PC-3 (cell line): Measurements from ENCODE around the gene HBG2. TPM values are rescaled to one million over a fixed set of nuclear protein-coding genes. Genes with fewer than 3 reads are reported as not detected.
"Not testable (repeated sequence)": the region's sequence is repeated elsewhere in the genome, so short reads cannot be mapped to it uniquely, and the experiment has no call there.

Experiments
- ATAC-seq: fragments of 200-7000 bp; cut with Tn5 transposase; 2 replicates; pipeline ENCODE4 v1.9.1; 2020; ENCODE audit warnings: mild to moderate bottlenecking, moderate library complexity
- BruUV-seq: library from RNA; stranded (reverse); fragments of 400-500 nt; replicated peaks from 2 replicates; lab custom pipeline; 2021; lab: Mats Ljungman, UMichigan
- CTCF ChIA-PET: fragments of 300-600 bp; sonication (Branson Sonifier 250); formaldehyde crosslinking; loops from one replicate; lab custom pipeline; 2022; ENCODE audit warnings: antibody characterized with exemption; lab: Charles Lee
- POLR2A ChIA-PET: fragments of 300-600 bp; sonication (Branson Sonifier 250); formaldehyde crosslinking; loops from one replicate; lab custom pipeline; 2022; ENCODE audit warnings: antibody characterized with exemption; ENCODE audit not compliant: unreplicated experiment; lab: Charles Lee
- DNase-seq: peaks from one replicate; pipeline ENCODE4 v3.0.0-alpha.2; 2015
- H2AFZ ChIP-seq: fragments of 300-600 bp; sonication (generic); 2 replicates; pipeline ENCODE4 v1.6.0; 2016; ENCODE audit warnings: antibody characterized with exemption, low read length
- H3F3A ChIP-seq: fragments of 300-600 bp; sonication (generic); one replicate; pipeline ENCODE4 v1.6.0; 2017; ENCODE audit warnings: antibody characterized with exemption, low read length, control low read depth, mild to moderate bottlenecking; ENCODE audit not compliant: unreplicated experiment
- H3K27ac ChIP-seq: fragments of 300-600 bp; sonication (generic); 2 replicates; pipeline ENCODE4 v1.5.1; 2016; ENCODE audit warnings: mild to moderate bottlenecking, low read length
- H3K27me3 ChIP-seq: fragments of 300-600 bp; sonication (generic); 2 replicates; pipeline ENCODE4 v1.6.1; 2016; ENCODE audit warnings: low read length, mixed read lengths
- H3K36me3 ChIP-seq: fragments of 300-600 bp; sonication (generic); 2 replicates; pipeline ENCODE4 v1.6.1; 2016; ENCODE audit warnings: low read depth, mixed run types, low read length, mixed read lengths
- H3K4me1 ChIP-seq: fragments of 300-600 bp; sonication (generic); 2 replicates; pipeline ENCODE4 v1.5.1; 2016; ENCODE audit warnings: low read length; ENCODE audit not compliant: insufficient read depth
- H3K4me2 ChIP-seq: fragments of 300-600 bp; sonication (generic); 2 replicates; pipeline ENCODE4 v1.6.0; 2016; ENCODE audit warnings: low read length
- H3K4me3 ChIP-seq: fragments of 300-600 bp; sonication (generic); 2 replicates; pipeline ENCODE4 v1.5.1; 2016; ENCODE audit warnings: mild to moderate bottlenecking, low read length, mixed read lengths
- H3K79me2 ChIP-seq: fragments of 300-600 bp; sonication (generic); 2 replicates; pipeline ENCODE4 v1.6.1; 2017; ENCODE audit warnings: low read length, mixed read lengths
- H3K9ac ChIP-seq: fragments of 300-600 bp; sonication (generic); 2 replicates; pipeline ENCODE4 v1.6.0; 2016; ENCODE audit warnings: mild to moderate bottlenecking, low read length
- H3K9me2 ChIP-seq: fragments of 300-600 bp; sonication (generic); replicated peaks from 2 replicates; pipeline ENCODE4 v1.6.1; 2016; ENCODE audit warnings: mixed run types, low read length, mixed read lengths
- H3K9me3 ChIP-seq: fragments of 300-600 bp; sonication (generic); 2 replicates; pipeline ENCODE4 v1.6.1; 2016; ENCODE audit warnings: low read length, mixed read lengths
- H4K20me1 ChIP-seq: fragments of 300-600 bp; sonication (generic); 2 replicates; pipeline ENCODE4 v1.6.1; 2016; ENCODE audit warnings: low read length, mixed read lengths
- EZH2 ChIP-seq: fragments of 300-600 bp; sonication (generic); IDR thresholded peaks from one replicate; pipeline ENCODE4 v1.6.1; 2017; ENCODE audit warnings: antibody characterized with exemption, mild to moderate bottlenecking, low read length; ENCODE audit not compliant: unreplicated experiment
- EZH2phosphoT487 ChIP-seq: fragments of 300-600 bp; sonication (generic); IDR thresholded peaks from 2 replicates; pipeline ENCODE4 v1.6.1; 2018; ENCODE audit warnings: mild to moderate bottlenecking, antibody characterized with exemption, low read length, borderline replicate concordance
- intact Hi-C: fragments of 100-400 bp; cut with micrococcal nuclease; formaldehyde crosslinking; loops from 2 replicates; pipeline ENCODE4 v1.9.0; 2023
- total RNA-seq: library from RNA; depleted of rRNA; stranded (reverse); fragments of >200 nt; gene quantifications from 2 replicates; pipeline ENCODE4 v1.2.3, GENCODE V29; 2014
- TF ChIP-seq, protein P1 (sequence below): fragments of 300-600 bp; sonication (generic); conservative IDR thresholded peaks from 2 replicates; pipeline ENCODE4 v1.5.1; 2017; ENCODE audit warnings: antibody characterized with exemption, low read depth, mild to moderate bottlenecking, low read length

Gene HBG2
- total RNA-seq, 1 experiment from 2014 or later: not detected

GRCh38 chr11:5258543-5259262, 4.1 kb upstream of the HBG2 start:
- H3K4me1 ChIP-seq: no peaks in the 10 kb centered on the region
- intact Hi-C loops: no loop called here
- no peaks in the 10 kb centered on the region for H3K79me2 ChIP-seq
- no TSS peak for BruUV-seq
- no peaks in the 10 kb centered on the region for H3K9me3 ChIP-seq
- no peak for ATAC-seq
- no peak for DNase-seq
- no peak overlapping the region for H2AFZ ChIP-seq
- no peaks in the 10 kb centered on the region for H4K20me1 ChIP-seq
- no peaks in the 10 kb centered on the region for H3K27me3 ChIP-seq
- no peak for TF ChIP-seq EZH2phosphoT487
- no peak for TF ChIP-seq EZH2
- TF ChIP-seq, protein P1, sequence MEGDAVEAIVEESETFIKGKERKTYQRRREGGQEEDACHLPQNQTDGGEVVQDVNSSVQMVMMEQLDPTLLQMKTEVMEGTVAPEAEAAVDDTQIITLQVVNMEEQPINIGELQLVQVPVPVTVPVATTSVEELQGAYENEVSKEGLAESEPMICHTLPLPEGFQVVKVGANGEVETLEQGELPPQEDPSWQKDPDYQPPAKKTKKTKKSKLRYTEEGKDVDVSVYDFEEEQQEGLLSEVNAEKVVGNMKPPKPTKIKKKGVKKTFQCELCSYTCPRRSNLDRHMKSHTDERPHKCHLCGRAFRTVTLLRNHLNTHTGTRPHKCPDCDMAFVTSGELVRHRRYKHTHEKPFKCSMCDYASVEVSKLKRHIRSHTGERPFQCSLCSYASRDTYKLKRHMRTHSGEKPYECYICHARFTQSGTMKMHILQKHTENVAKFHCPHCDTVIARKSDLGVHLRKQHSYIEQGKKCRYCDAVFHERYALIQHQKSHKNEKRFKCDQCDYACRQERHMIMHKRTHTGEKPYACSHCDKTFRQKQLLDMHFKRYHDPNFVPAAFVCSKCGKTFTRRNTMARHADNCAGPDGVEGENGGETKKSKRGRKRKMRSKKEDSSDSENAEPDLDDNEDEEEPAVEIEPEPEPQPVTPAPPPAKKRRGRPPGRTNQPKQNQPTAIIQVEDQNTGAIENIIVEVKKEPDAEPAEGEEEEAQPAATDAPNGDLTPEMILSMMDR: no peak
- H3F3A ChIP-seq: no peaks in the 10 kb centered on the region
- ChIA-PET CTCF (no interaction called here), POLR2A (no interaction called here)
- no peak overlapping the region for H3K27ac ChIP-seq
- H3K4me3 ChIP-seq: no peak overlapping the region
- no peaks in the 10 kb centered on the region for H3K9me2 ChIP-seq
- H3K9ac ChIP-seq: no peak overlapping the region
- H3K4me2 ChIP-seq: no peak overlapping the region
- no peaks in the 10 kb centered on the region for H3K36me3 ChIP-seq

- CTCF ChIA-PET: no interaction called here
- H4K20me1 ChIP-seq: no peaks in the 10 kb centered on the region
- no peak overlapping the region for H3K27ac ChIP-seq
- no peaks in the 10 kb centered on the region for H3K9me2 ChIP-seq
- H3K36me3 ChIP-seq: no peaks in the 10 kb centered on the region
- TF ChIP-seq EZH2phosphoT487 (no peak), EZH2 (no peak)
- TF ChIP-seq, protein P1: no peak
- H3K4me3 ChIP-seq: no peak overlapping the region
- H3K9me3 ChIP-seq: no peaks in the 10 kb centered on the region
- no peaks in the 10 kb centered on the region for H3K79me2 ChIP-seq
- ATAC-seq: no peak
- no peaks in the 10 kb centered on the region for H3K4me1 ChIP-seq
- H3K4me2 ChIP-seq: no peak overlapping the region
- POLR2A ChIA-PET: no interaction called here
- no peaks in the 10 kb centered on the region for H3F3A ChIP-seq
- no peak for DNase-seq
- H2AFZ ChIP-seq: no peak overlapping the region
- no peak overlapping the region for H3K9ac ChIP-seq
- no TSS peak for BruUV-seq
- H3K27me3 ChIP-seq: no peaks in the 10 kb centered on the region
- intact Hi-C loops: no loop called here
Measured at GRCh38 chr11:5257296-5257695, 2.7 kb upstream of the HBG2 start.

DNA sequence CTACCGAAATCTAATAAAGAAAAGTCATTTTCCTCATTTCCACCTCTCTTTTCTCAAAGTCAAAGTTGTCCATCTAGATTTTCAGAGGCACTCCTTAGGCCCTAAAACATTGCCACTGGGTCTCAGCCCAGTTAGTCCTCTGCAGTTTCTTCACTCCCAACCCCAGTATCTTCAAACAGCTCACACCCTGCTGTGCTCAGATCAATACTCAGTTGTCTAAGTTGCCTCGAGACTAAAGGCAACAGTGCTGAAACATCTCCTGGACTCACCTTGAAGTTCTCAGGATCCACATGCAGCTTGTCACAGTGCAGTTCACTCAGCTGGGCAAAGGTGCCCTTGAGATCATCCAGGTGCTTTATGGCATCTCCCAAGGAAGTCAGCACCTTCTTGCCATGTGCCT, 558 bp downstream of the HBG2 start:
- H3K27me3 ChIP-seq, H3K9me3 ChIP-seq, H3K79me2 ChIP-seq, POLR2A ChIA-PET, H3K27ac ChIP-seq, H3K4me1 ChIP-seq, H3K4me3 ChIP-seq, H3K36me3 ChIP-seq, ATAC-seq, H3K9ac ChIP-seq, H3F3A ChIP-seq, H4K20me1 ChIP-seq, H3K4me2 ChIP-seq, CTCF ChIA-PET, BruUV-seq, H3K9me2 ChIP-seq, DNase-seq, H2AFZ ChIP-seq, intact Hi-C loops: not testable (repeated sequence)

DNA sequence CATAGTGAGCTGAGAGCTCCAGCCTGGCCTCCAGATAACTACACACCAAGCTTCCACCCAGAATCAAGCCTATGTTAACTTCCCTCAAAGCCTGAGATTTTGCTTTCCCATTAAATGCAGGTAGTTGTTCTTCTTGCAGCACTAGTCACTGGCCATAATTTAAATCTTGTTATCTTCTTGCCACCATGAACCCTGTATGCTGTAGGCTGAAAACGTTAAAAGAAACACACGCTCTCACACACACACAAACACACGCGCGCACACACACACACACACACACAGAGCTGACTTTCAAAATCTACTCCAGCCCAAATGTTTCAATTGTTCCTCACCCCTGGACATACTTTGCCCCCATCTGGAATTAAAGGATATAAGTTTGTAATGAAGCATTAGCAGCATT, 1.1 kb downstream of the HBG2 start:
- H3K9me3 ChIP-seq, H3K4me1 ChIP-seq, H4K20me1 ChIP-seq, ATAC-seq, H3K27me3 ChIP-seq, BruUV-seq, H3K27ac ChIP-seq, H3K9me2 ChIP-seq, H3K79me2 ChIP-seq, H3K4me2 ChIP-seq, DNase-seq, H3K36me3 ChIP-seq, intact Hi-C loops, POLR2A ChIA-PET, H3K4me3 ChIP-seq, H2AFZ ChIP-seq, CTCF ChIA-PET, H3F3A ChIP-seq, H3K9ac ChIP-seq: not testable (repeated sequence)
